Prostate gland (tissue), 2 donors: Measurements from ENCODE around the gene WWOX.

Experiments used
- CTCF ChIP-seq, 4 experiments: fragments of 200-600 bp in 2 of 4; fragments of 450-650 bp in 2 of 4; sonication (generic) in 2 of 4; IDR thresholded peaks; 1 replicate in 3 of 4; 2 replicates in 1 of 4; pipeline ENCODE4 v1.5.1; 2016 to 2019; ENCODE audit warnings: antibody characterized with exemption in 4 of 4, mild to moderate bottlenecking in 2 of 4, moderate library complexity in 2 of 4
- POLR2A ChIP-seq: fragments of 450-650 bp; IDR thresholded peaks from one replicate; pipeline ENCODE4 v1.6.1; 2016; ENCODE audit warnings: antibody characterized with exemption, mild to moderate bottlenecking
- POLR2AphosphoS5 ChIP-seq: sonication (generic); formaldehyde crosslinking; IDR thresholded peaks from one replicate; pipeline ENCODE4 v1.6.1; 2017; ENCODE audit warnings: antibody characterized with exemption

GRCh38 chr16:78496189-78496588 lies 396.7 kb downstream of the WWOX start:
- no peak for TF ChIP-seq CTCF (IDR thresholded peaks at IDR 0.05)
- TF ChIP-seq POLR2A = no peak
- TF ChIP-seq POLR2AphosphoS5 = no peak
